NCI-H1092 (cell line): ENCODE data around the gene HSPG2.
"Not testable (repeated sequence)": the region's sequence is repeated elsewhere in the genome, so short reads cannot be mapped to it uniquely, and the experiment has no call there.

ENCODE experiments used
- DNase-seq: peaks from one replicate; lab custom pipeline; 2025; lab: John Stamatoyannopoulos, UW

The HSPG2 gene

GRCh38 chr1:21823980-21824702 lies 113.0 kb downstream of the HSPG2 start:
- DNase-seq: no peak

GRCh38 chr1:21823206-21823979 lies 113.7 kb downstream of the HSPG2 start:
- DNase-seq: no peak

GRCh38 chr1:21822349-21822748 lies 114.8 kb downstream of the HSPG2 start:
- no peak for DNase-seq

- DNase-seq: no peak
Observed at GRCh38 chr1:21821385-21822019, 115.6 kb downstream of the HSPG2 start.

GRCh38 chr1:21820597-21821232 lies 116.4 kb downstream of the HSPG2 start:
- no peak for DNase-seq

GRCh38 chr1:21818656-21819055 lies 118.5 kb downstream of the HSPG2 start:
- DNase-seq: no peak

GRCh38 chr1:21816602-21817302 lies 120.4 kb downstream of the HSPG2 start:
- no peak for DNase-seq

- no peak for DNase-seq
Observed at GRCh38 chr1:21815724-21816321, 121.3 kb downstream of the HSPG2 start.

GRCh38 chr1:21814981-21815582 lies 122.0 kb downstream of the HSPG2 start:
- DNase-seq: no peak

GRCh38 chr1:21814241-21814918 lies 122.7 kb downstream of the HSPG2 start:
- no peak for DNase-seq

GRCh38 chr1:21813542-21813941 lies 123.6 kb downstream of the HSPG2 start:
- no peak for DNase-seq

- DNase-seq: no peak
Observed at GRCh38 chr1:21811875-21812305, 125.2 kb downstream of the HSPG2 start, which contains the start of gene LDLRAD2. Gene LDLRAD2, plus strand, starts transcription at chr1:21812265. Its CDS starts 187 bp downstream, at chr1:21812452.

- no peak for DNase-seq
Observed at GRCh38 chr1:21804536-21804935, 132.6 kb downstream of the HSPG2 start.

- no peak for DNase-seq
Observed at GRCh38 chr1:21801100-21801499, 136.0 kb downstream of the HSPG2 start.

- DNase-seq: no peak
Observed at GRCh38 chr1:21799730-21800129, 137.4 kb downstream of the HSPG2 start.

GRCh38 chr1:21795075-21795474 lies 142.0 kb downstream of the HSPG2 start:
- no peak for DNase-seq

- DNase-seq: no peak
Observed at GRCh38 chr1:21794656-21795055, 142.5 kb downstream of the HSPG2 start.

- DNase-seq: no peak
Observed at GRCh38 chr1:21793104-21793503, 144.0 kb downstream of the HSPG2 start.

- no peak for DNase-seq
Observed at GRCh38 chr1:21786640-21787039, 150.5 kb downstream of the HSPG2 start.

- DNase-seq: not testable (repeated sequence)
Observed at GRCh38 chr1:21785764-21786163, 151.3 kb downstream of the HSPG2 start.
